DND-41 (cell line): ENCODE measurements around the gene IL1RL1.

Experiments used
- CTCF ChIP-seq: IDR thresholded peaks from 2 replicates; pipeline ENCODE4 v1.5.1; 2012; ENCODE audit warnings: borderline replicate concordance, low read length, moderate library complexity, mild to moderate bottlenecking; ENCODE audit not compliant: poor library complexity, severe bottlenecking; ENCODE audit errors: extremely low read depth
- EZH2 ChIP-seq: IDR thresholded peaks from 3 replicates; pipeline ENCODE4 v1.6.1; 2012; ENCODE audit warnings: borderline replicate concordance, low read depth, mild to moderate bottlenecking, moderate library complexity, low read length, inconsistent platforms; ENCODE audit not compliant: severe bottlenecking

GRCh38 chr2:102336502-102336945 lies 25.2 kb downstream of the IL1RL1 start:
- TF ChIP-seq CTCF (no peak), EZH2 (no peak)
